GM19099 (cell line): ENCODE results near the gene RFX4.

Source experiments
- POLR2A ChIP-seq: IDR thresholded peaks from 3 replicates; pipeline ENCODE4 v1.6.1; 2011; ENCODE audit warnings: low read depth; ENCODE audit not compliant: insufficient read length; ENCODE audit errors: extremely low read depth

The RFX4 gene

GRCh38 chr12:106629797-106630659 is 47.2 kb downstream of the RFX4 start:
- TF ChIP-seq POLR2A: no peak

GRCh38 chr12:106631150-106631549 is 48.3 kb downstream of the RFX4 start:
- no peak for TF ChIP-seq POLR2A

GRCh38 chr12:106631797-106632196 is 49.0 kb downstream of the RFX4 start:
- TF ChIP-seq POLR2A: no peak

- TF ChIP-seq POLR2A: no peak
These were observed 50.1 kb downstream of the RFX4 start for GRCh38 chr12:106632797-106633450.

- no peak for TF ChIP-seq POLR2A
These were observed 50.6 kb downstream of the RFX4 start for GRCh38 chr12:106633451-106633823.

- no peak for TF ChIP-seq POLR2A
These were observed 51.4 kb downstream of the RFX4 start for GRCh38 chr12:106634206-106634605.

GRCh38 chr12:106643000-106643399 is 60.2 kb downstream of the RFX4 start:
- TF ChIP-seq POLR2A: no peak

GRCh38 chr12:106644335-106645073 is 61.7 kb downstream of the RFX4 start:
- TF ChIP-seq POLR2A: no peak

- no peak for TF ChIP-seq POLR2A
These were observed 62.2 kb downstream of the RFX4 start for GRCh38 chr12:106645074-106645421.

- TF ChIP-seq POLR2A: no peak
These were observed 62.9 kb downstream of the RFX4 start for GRCh38 chr12:106645465-106646330.

GRCh38 chr12:106646472-106646871 is 63.7 kb downstream of the RFX4 start:
- TF ChIP-seq POLR2A: no peak

- TF ChIP-seq POLR2A: no peak
These were observed 65.2 kb downstream of the RFX4 start for GRCh38 chr12:106647793-106648514.

GRCh38 chr12:106648736-106649135 is 65.9 kb downstream of the RFX4 start:
- no peak for TF ChIP-seq POLR2A

- TF ChIP-seq POLR2A: no peak
These were observed 68.7 kb downstream of the RFX4 start for GRCh38 chr12:106651552-106651951.

GRCh38 chr12:106652510-106653015 is 69.8 kb downstream of the RFX4 start:
- no peak for TF ChIP-seq POLR2A

GRCh38 chr12:106655577-106655976 is 72.8 kb downstream of the RFX4 start:
- TF ChIP-seq POLR2A: no peak
